Mucosa of gallbladder (tissue), 1 donor: ENCODE results near the gene THTPA. TPM values are rescaled to one million over a fixed set of nuclear protein-coding genes. Genes with fewer than 3 reads are reported as not detected.
A peak's percentile ranks its signal among the peaks of the same experiment; 100 is the strongest.

Experiments
- DNase-seq: peaks from one replicate; pipeline ENCODE4 v3.0.0-alpha.2; 2020; ENCODE audit warnings: low spot score
- total RNA-seq: library from RNA; stranded (reverse); gene quantifications from one replicate; pipeline ENCODE4 v1.2.1, GENCODE V29; 2021
- donor health status: DM: no; HTN: no; CAD: no.

Gene THTPA
- 29.1 TPM for total RNA-seq

GRCh38 chr14:23555882-23556699 is at the start of gene THTPA:
TSS of gene THTPA (plus strand) at chr14:23556271. CDS start at chr14:23556758, 487 bp downstream.
- DNase-seq = peak; percentile 93

- DNase-seq = no peak
Measured at GRCh38 chr14:23512156-23512555, 43.9 kb upstream of the THTPA start.

GRCh38 chr14:23513005-23513817 is 42.9 kb upstream of the THTPA start:
- no peak for DNase-seq

GRCh38 chr14:23513818-23514643 is 42.0 kb upstream of the THTPA start:
- no peak for DNase-seq

GRCh38 chr14:23514644-23514957 is 41.5 kb upstream of the THTPA start:
- no peak for DNase-seq

GRCh38 chr14:23517650-23518326 is 38.3 kb upstream of the THTPA start:
- no peak for DNase-seq

GRCh38 chr14:23518709-23519108 is 37.4 kb upstream of the THTPA start:
- no peak for DNase-seq

- no peak for DNase-seq
Measured at GRCh38 chr14:23520899-23521533, 35.1 kb upstream of the THTPA start.

- DNase-seq = no peak
Measured at GRCh38 chr14:23521785-23522640, 34.1 kb upstream of the THTPA start.

- DNase-seq = no peak
Measured at GRCh38 chr14:23522643-23523198, 33.4 kb upstream of the THTPA start.

GRCh38 chr14:23523229-23524016 is 32.6 kb upstream of the THTPA start:
- DNase-seq = no peak

GRCh38 chr14:23524954-23525353 is 31.1 kb upstream of the THTPA start:
- DNase-seq = no peak

- no peak for DNase-seq
Measured at GRCh38 chr14:23525611-23526010, 30.5 kb upstream of the THTPA start.

- no peak for DNase-seq
Measured at GRCh38 chr14:23528555-23528954, 27.5 kb upstream of the THTPA start.

GRCh38 chr14:23529016-23529415 is 27.1 kb upstream of the THTPA start:
- no peak for DNase-seq

- no peak for DNase-seq
Measured at GRCh38 chr14:23530375-23531055, 25.6 kb upstream of the THTPA start.

GRCh38 chr14:23531391-23531790 is 24.7 kb upstream of the THTPA start:
- no peak for DNase-seq

- DNase-seq = no peak
Measured at GRCh38 chr14:23532658-23533057, 23.4 kb upstream of the THTPA start.
